HepG2 (cell line): ENCODE measurements around the gene PRSS2. TPM values are rescaled to one million over a fixed set of nuclear protein-coding genes. Genes with fewer than 3 reads are reported as not detected.

Source experiments
- ATAC-seq: fragments of 200-7000 bp; cut with Tn5 transposase; 3 replicates; pipeline ENCODE4 v1.9.1; 2020; ENCODE audit warnings: mild to moderate bottlenecking, moderate library complexity
- BruUV-seq: library from RNA; stranded (reverse); fragments of 400-500 nt; replicated peaks from 2 replicates; lab custom pipeline; 2021; lab: Mats Ljungman, UMichigan
- CTCF ChIA-PET: fragments of 300-600 bp; formaldehyde crosslinking; extraction: SDS; loops from one replicate; lab custom pipeline; 2021; ENCODE audit warnings: low total read pairs, inconsistent platforms, low intra/inter-chr PET ratio; lab: Yijun Ruan, JAX
- POLR2A ChIA-PET: fragments of 350-600 bp; sonication (Branson Sonifier 250); formaldehyde crosslinking; loops from one replicate; lab custom pipeline; 2020; ENCODE audit warnings: antibody characterized with exemption, inconsistent platforms; lab: Yijun Ruan, JAX
- DNase-seq: peaks from one replicate; pipeline ENCODE4 v3.0.0-alpha.2; 2015; ENCODE audit warnings: low spot score
- FAIRE-seq: peaks from 3 replicates; lab custom pipeline; 2011; peaks lifted over from hg19 to GRCh38; lab: Jason Lieb, UNC
- H2AFZ ChIP-seq: one replicate; pipeline ENCODE4 v1.6.1; 2011; ENCODE audit warnings: low read length, inconsistent platforms
- H3K27ac ChIP-seq: fragments of 300-600 bp; 3 replicates; pipeline ENCODE4 v1.8.0; 2011; ENCODE audit warnings: mixed run types, mild to moderate bottlenecking, mixed read lengths, low read length, inconsistent platforms; ENCODE audit not compliant: insufficient read depth; ENCODE audit errors: extremely low read length
- H3K27me3 ChIP-seq, 2 experiments: fragments of 200-600 bp in 1 of 2; 2 replicates in 1 of 2; 3 replicates in 1 of 2; pipeline versions ENCODE4 v1.6.0 to v1.8.0; 2011; ENCODE audit warnings: low read length in 2 of 2, mild to moderate bottlenecking in 2 of 2, moderate library complexity in 2 of 2, inconsistent platforms in 1 of 2; ENCODE audit not compliant: insufficient read depth in 2 of 2, control insufficient read depth in 1 of 2
- H3K36me3 ChIP-seq, 2 experiments: fragments of 200-600 bp in 1 of 2; replicated peaks in 1 of 2; 2 replicates in 1 of 2; 3 replicates in 1 of 2; pipeline versions ENCODE4 v1.5.1 to v1.8.0; 2011; ENCODE audit warnings: low read length in 2 of 2, inconsistent platforms in 1 of 2; ENCODE audit not compliant: insufficient read depth in 2 of 2, control insufficient read depth in 1 of 2
- H3K4me1 ChIP-seq: 2 replicates; pipeline ENCODE4 v1.5.1; 2012; ENCODE audit warnings: low read length, inconsistent platforms; ENCODE audit not compliant: insufficient read depth
- H3K4me2 ChIP-seq: 2 replicates; pipeline ENCODE4 v1.6.0; 2011; ENCODE audit warnings: low read depth, low read length, inconsistent platforms
- H3K4me3 ChIP-seq, 3 experiments: fragments of 200-600 bp in 1 of 3; sonication (generic), shearing (Covaris generic) in 1 of 3; replicated peaks in 1 of 3; 2 replicates each; pipeline ENCODE4 v1.5.1; 2011 to 2016; ENCODE audit warnings: low read length in 3 of 3, inconsistent platforms in 2 of 3, low read depth in 2 of 3, mild to moderate bottlenecking in 2 of 3, control low read depth in 1 of 3, mixed read lengths in 1 of 3; ENCODE audit not compliant: insufficient read depth in 1 of 3
- H3K79me2 ChIP-seq: one replicate; pipeline ENCODE4 v1.6.1; 2011; ENCODE audit warnings: low read length, inconsistent platforms; ENCODE audit not compliant: insufficient read depth
- H3K9ac ChIP-seq: 2 replicates; pipeline ENCODE4 v1.6.0; 2011; ENCODE audit warnings: mild to moderate bottlenecking, low read depth, low read length, inconsistent platforms; ENCODE audit not compliant: insufficient read depth
- H3K9me3 ChIP-seq: 2 replicates; pipeline ENCODE4 v1.5.1; 2012; ENCODE audit warnings: mild to moderate bottlenecking, low read length
- H4K20me1 ChIP-seq: 2 replicates; pipeline ENCODE4 v1.6.0; 2011; ENCODE audit warnings: inconsistent platforms, mild to moderate bottlenecking, low read length, moderate library complexity; ENCODE audit not compliant: insufficient read depth
- CENPX ChIP-seq: sonication (generic); formaldehyde crosslinking; IDR thresholded peaks from 2 replicates; pipeline ENCODE4 v1.9.0; 2021; ENCODE audit warnings: mild to moderate bottlenecking, missing genetic modification reagents, moderate library complexity
- HHEX ChIP-seq: IDR thresholded peaks from 2 replicates; pipeline ENCODE4 v1.6.1; 2016; ENCODE audit warnings: control low read depth
- MEIS1 ChIP-seq: sonication (generic); formaldehyde crosslinking; IDR thresholded peaks from 2 replicates; pipeline ENCODE4 v1.9.0; 2021; ENCODE audit warnings: mild to moderate bottlenecking, missing genetic modification reagents, moderate library complexity, borderline replicate concordance
- NR1H2 ChIP-seq: sonication (generic); formaldehyde crosslinking; IDR thresholded peaks from 2 replicates; pipeline ENCODE4 v1.8.1; 2022; ENCODE audit warnings: low read depth, missing genetic modification reagents, borderline replicate concordance
- PTBP1 ChIP-seq: fragments of 200-400 bp; formaldehyde crosslinking; IDR thresholded peaks from 2 replicates; pipeline ENCODE4 v1.6.1; 2018; ENCODE audit warnings: low read length, low read depth; ENCODE audit not compliant: poor library complexity, severe bottlenecking
- RAD21 ChIP-seq: fragments of 450-650 bp; formaldehyde crosslinking; IDR thresholded peaks from 2 replicates; pipeline ENCODE4 v1.5.0; 2020; ENCODE audit warnings: mild to moderate bottlenecking
- RAD51 ChIP-seq: fragments of 450-650 bp; IDR thresholded peaks from 2 replicates; pipeline ENCODE4 v1.6.1; 2016; ENCODE audit warnings: borderline replicate concordance
- RBAK ChIP-seq: sonication (generic); formaldehyde crosslinking; IDR thresholded peaks from 2 replicates; pipeline ENCODE4 v1.5.1; 2020; ENCODE audit warnings: mild to moderate bottlenecking, missing genetic modification reagents
- SOX13 ChIP-seq, 3 experiments: fragments of 450-650 bp in 1 of 3; sonication (generic) in 1 of 3; formaldehyde crosslinking in 1 of 3; IDR thresholded peaks in 2 of 3; conservative IDR thresholded peaks in 1 of 3; 2 replicates each; pipeline versions ENCODE4 v1.5.0 to v1.6.1; 2016 to 2020; ENCODE audit warnings: antibody characterized with exemption in 1 of 3, mild to moderate bottlenecking in 1 of 3, missing compliant biosample characterization in 1 of 3, missing genetic modification reagents in 1 of 3, moderate library complexity in 1 of 3
- TBL1XR1 ChIP-seq: fragments of 150-350 bp; IDR thresholded peaks from 2 replicates; pipeline ENCODE4 v1.6.1; 2014; ENCODE audit warnings: borderline replicate concordance, low read length; ENCODE audit not compliant: partially characterized antibody
- ZBTB3 ChIP-seq: sonication (generic); formaldehyde crosslinking; IDR thresholded peaks from 2 replicates; pipeline ENCODE4 v1.4.0; 2020; ENCODE audit warnings: low read depth, mild to moderate bottlenecking, moderate library complexity, missing genetic modification reagents, borderline replicate concordance
- ZNF282 ChIP-seq: fragments of 450-650 bp; IDR thresholded peaks from 2 replicates; pipeline ENCODE4 v1.6.1; 2018; ENCODE audit not compliant: partially characterized antibody
- ZNF468 ChIP-seq: sonication (generic); formaldehyde crosslinking; IDR thresholded peaks from 2 replicates; pipeline ENCODE4 v1.8.0; 2022; ENCODE audit warnings: mild to moderate bottlenecking, moderate library complexity, missing genetic modification reagents
- WGBS: methylation state at CpG from one replicate; pipeline ENCODE4 v1.1.6; 2017; ENCODE audit warnings: low lambda C conversion rate; 5-methylcytosine and 5-hydroxymethylcytosine counted together
- in situ Hi-C: cut with HindIII; loops from 2 replicates; pipeline ENCODE4 v1.10.0; 2017; ENCODE audit warnings: low pct_unique_long_range_greater_than_20kb; ENCODE audit not compliant: extremely low pct_ligation_motif_present
- intact Hi-C: fragments of 100-400 bp; cut with micrococcal nuclease; formaldehyde crosslinking; loops from one replicate; pipeline ENCODE4 v1.10.0; 2022; ENCODE audit not compliant: unreplicated experiment
- polyA plus RNA-seq, 8 experiments: library from polyadenylated mRNA; depleted of rRNA in 3 of 8; stranded (reverse) in 7 of 8; unstranded in 1 of 8; fragments of >200 nt; fragmentation: Illumina TruSeq in 4 of 8; extraction: Trizol in 4 of 8; gene quantifications; 2 replicates each; pipeline versions ENCODE4 v1.2.1 to v1.2.3, GENCODE V29; 2011 to 2016; ENCODE audit warnings: low read depth in 4 of 8, missing spikeins in 1 of 8, mixed read lengths in 1 of 8; ENCODE audit not compliant: insufficient read depth in 1 of 8
- total RNA-seq, 5 experiments: library from RNA; depleted of rRNA; stranded (reverse); fragments of >200 nt; fragmentation: Illumina TruSeq; extraction: Trizol; gene quantifications; 2 replicates each; pipeline ENCODE4 v1.2.3, GENCODE V29; 2016; ENCODE audit warnings: low read depth in 1 of 5

The PRSS2 gene
- total and polyA plus RNA-seq, 2 of the 13 experiments (the other 11 are each of a cell fraction or from before 2014, with no cell fraction given) = not detected

GRCh38 chr7:142773230-142773629 is 2.5 kb downstream of the PRSS2 start:
- no peaks in the 10 kb centered on the region for H3K79me2 ChIP-seq
- no peaks in the 10 kb centered on the region for H3K4me1 ChIP-seq
- 49% methylated on average over 7 of the region's 12 CpGs for WGBS
- intact Hi-C loops (no loop called here), in situ Hi-C loops (no loop called here)
- H3K9me3 ChIP-seq = no peaks in the 10 kb centered on the region
- DNase-seq = no peak
- H3K27me3 ChIP-seq = peaks cover 0 to 4% of the 10 kb centered on the region in 2 experiments; a peak in 1 of 5 replicates
- no peak for TF ChIP-seq CENPX (CRISPR knock-in tag)
- TF ChIP-seq NR1H2 (CRISPR knock-in tag) = no peak
- TF ChIP-seq RAD51 = no peak
- TF ChIP-seq RAD21 = no peak
- no peak for TF ChIP-seq SOX13 (IDR thresholded peaks at IDR 0.05)
- no peak for TF ChIP-seq SOX13 (CRISPR knock-in tag; conservative IDR thresholded peaks at IDR 0.05 in 1 of 2, IDR thresholded peaks at IDR 0.05 in 1 of 2)
- H3K4me2 ChIP-seq = no peak overlapping the region
- FAIRE-seq = no peak
- BruUV-seq = no TSS peak
- CTCF ChIA-PET = no interaction called here
- POLR2A ChIA-PET = no interaction called here
- H3K9ac ChIP-seq = no peak overlapping the region
- H2AFZ ChIP-seq = no peak overlapping the region
- no peak overlapping the region for H3K27ac ChIP-seq
- no peaks in the 10 kb centered on the region for H3K36me3 ChIP-seq
- no peak for ATAC-seq
- no peaks in the 10 kb centered on the region for H4K20me1 ChIP-seq
- no peak overlapping the region for H3K4me3 ChIP-seq

- no peak for ATAC-seq
- intact Hi-C loops = no loop called here
- BruUV-seq = no TSS peak
These were observed 3.4 kb downstream of the PRSS2 start for GRCh38 chr7:142773937-142774744.

More at GRCh38 chr7:142773937-142774744, 3.4 kb downstream of the PRSS2 start:
- 4% methylated on average over 4 of the region's 4 CpGs for WGBS
- Histone ChIP-seq H4K20me1 (no peaks in the 10 kb centered on the region), H3K4me3 (no peak overlapping the region), H3K27ac (no peak overlapping the region), H3K36me3 (no peaks in the 10 kb centered on the region), H3K27me3 (peaks cover 0 to 4% of the 10 kb centered on the region in 2 experiments; a peak in 1 of 5 replicates), H3K4me1 (no peaks in the 10 kb centered on the region), H3K9ac (no peak overlapping the region), H3K79me2 (no peaks in the 10 kb centered on the region), H3K4me2 (no peak overlapping the region), H2AFZ (no peak overlapping the region), H3K9me3 (no peaks in the 10 kb centered on the region)
- no peak for DNase-seq
- TF ChIP-seq ZBTB3 (CRISPR knock-in tag) (no peak), ZNF468 (no peak), RBAK (CRISPR knock-in tag) (no peak), MEIS1 (no peak), TBL1XR1 (no peak), PTBP1 (no peak), ZNF282 (no peak), HHEX (no peak)
- in situ Hi-C loops = no loop called here
- FAIRE-seq = no peak
- ChIA-PET CTCF (no interaction called here), POLR2A (no interaction called here)
